22Rv1 (cell line): ENCODE results near the gene HOXD10.

Experiments used
- H3K27ac ChIP-seq: fragments of 450-650 bp; 2 replicates; pipeline ENCODE4 v1.5.1; 2017
- ZFX ChIP-seq: fragments of 450-650 bp; IDR thresholded peaks from 2 replicates; pipeline ENCODE4 v1.6.1; 2017; ENCODE audit warnings: antibody characterized with exemption, borderline replicate concordance
- TF ChIP-seq, protein P1 (sequence below): fragments of 450-650 bp; IDR thresholded peaks from 2 replicates; pipeline ENCODE4 v1.5.1; 2017; ENCODE audit warnings: mild to moderate bottlenecking

HOXD10 gene

DNA sequence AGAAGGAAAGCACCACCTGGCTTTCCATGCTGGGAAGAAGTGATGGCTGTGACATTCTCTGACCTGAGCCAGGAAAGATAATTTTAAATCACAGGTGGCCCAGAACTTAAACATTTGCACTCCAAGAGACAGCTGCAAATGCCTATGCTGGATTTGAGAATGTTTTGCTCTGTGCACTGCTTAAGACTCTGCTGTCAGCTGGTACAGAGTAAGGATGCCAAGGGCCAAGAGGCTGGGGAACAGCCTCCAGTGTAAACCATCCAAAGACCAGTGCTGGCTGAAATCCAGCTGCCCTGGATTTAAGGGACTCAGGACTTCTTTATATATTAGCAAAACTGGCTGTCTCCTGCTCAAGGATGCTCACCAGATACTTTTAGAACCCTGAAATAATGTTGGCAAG lies 16.8 kb downstream of the HOXD10 start:
- no peak overlapping the region for H3K27ac ChIP-seq

GRCh38 chr2:176134035-176134434 lies 17.5 kb downstream of the HOXD10 start:
- TF ChIP-seq ZFX: no peak
- TF ChIP-seq, protein P1, sequence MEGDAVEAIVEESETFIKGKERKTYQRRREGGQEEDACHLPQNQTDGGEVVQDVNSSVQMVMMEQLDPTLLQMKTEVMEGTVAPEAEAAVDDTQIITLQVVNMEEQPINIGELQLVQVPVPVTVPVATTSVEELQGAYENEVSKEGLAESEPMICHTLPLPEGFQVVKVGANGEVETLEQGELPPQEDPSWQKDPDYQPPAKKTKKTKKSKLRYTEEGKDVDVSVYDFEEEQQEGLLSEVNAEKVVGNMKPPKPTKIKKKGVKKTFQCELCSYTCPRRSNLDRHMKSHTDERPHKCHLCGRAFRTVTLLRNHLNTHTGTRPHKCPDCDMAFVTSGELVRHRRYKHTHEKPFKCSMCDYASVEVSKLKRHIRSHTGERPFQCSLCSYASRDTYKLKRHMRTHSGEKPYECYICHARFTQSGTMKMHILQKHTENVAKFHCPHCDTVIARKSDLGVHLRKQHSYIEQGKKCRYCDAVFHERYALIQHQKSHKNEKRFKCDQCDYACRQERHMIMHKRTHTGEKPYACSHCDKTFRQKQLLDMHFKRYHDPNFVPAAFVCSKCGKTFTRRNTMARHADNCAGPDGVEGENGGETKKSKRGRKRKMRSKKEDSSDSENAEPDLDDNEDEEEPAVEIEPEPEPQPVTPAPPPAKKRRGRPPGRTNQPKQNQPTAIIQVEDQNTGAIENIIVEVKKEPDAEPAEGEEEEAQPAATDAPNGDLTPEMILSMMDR: no peak
- no peak overlapping the region for H3K27ac ChIP-seq

More for the DNA sequence above, 16.8 kb downstream of the HOXD10 start:
- no peak for TF ChIP-seq ZFX
- TF ChIP-seq, protein P1: no peak

DNA sequence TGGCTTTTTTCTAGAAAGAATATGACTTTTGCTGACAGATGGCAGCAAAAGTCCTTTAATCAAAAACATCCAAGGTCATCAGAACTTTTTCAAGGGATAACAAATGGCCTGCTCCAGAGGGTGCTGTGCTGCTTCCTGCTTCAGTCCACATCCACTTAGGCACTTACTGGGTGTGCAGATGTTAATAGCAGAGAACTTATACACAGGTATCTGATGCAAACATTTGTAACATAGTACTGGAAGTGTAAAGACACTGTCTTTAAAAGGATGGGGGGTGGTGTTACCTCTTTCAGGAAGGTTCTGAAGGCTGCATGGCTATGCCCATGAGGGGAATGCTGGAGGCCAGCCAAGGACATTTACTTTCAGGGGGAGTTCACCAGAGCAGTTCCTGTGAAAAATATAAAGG lies 18.5 kb downstream of the HOXD10 start:
- TF ChIP-seq ZFX: no peak
- TF ChIP-seq, protein P1: no peak
- no peak overlapping the region for H3K27ac ChIP-seq

GRCh38 chr2:176136374-176137251 lies 20.0 kb downstream of the HOXD10 start:
- no peak for TF ChIP-seq ZFX
- TF ChIP-seq, protein P1: no peak
- H3K27ac ChIP-seq: no peak overlapping the region

GRCh38 chr2:176137252-176137580 lies 20.6 kb downstream of the HOXD10 start:
- H3K27ac ChIP-seq: no peak overlapping the region
- TF ChIP-seq, protein P1: no peak
- no peak for TF ChIP-seq ZFX

DNA sequence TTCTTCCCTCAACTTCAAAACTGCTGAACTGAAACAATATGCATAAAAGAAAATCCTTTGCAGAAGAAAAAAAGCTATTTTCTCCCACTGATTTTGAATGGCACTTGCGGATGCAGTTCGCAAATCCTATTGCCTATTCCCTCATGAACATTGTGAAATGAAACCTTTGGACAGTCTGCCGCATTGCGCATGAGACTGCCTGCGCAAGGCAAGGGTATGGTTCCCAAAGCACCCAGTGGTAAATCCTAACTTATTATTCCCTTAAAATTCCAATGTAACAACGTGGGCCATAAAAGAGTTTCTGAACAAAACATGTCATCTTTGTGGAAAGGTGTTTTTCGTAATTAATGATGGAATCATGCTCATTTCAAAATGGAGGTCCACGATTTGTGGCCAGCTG lies 21.3 kb downstream of the HOXD10 start:
- H3K27ac ChIP-seq: no peak overlapping the region
- TF ChIP-seq, protein P1: no peak
- no peak for TF ChIP-seq ZFX

DNA sequence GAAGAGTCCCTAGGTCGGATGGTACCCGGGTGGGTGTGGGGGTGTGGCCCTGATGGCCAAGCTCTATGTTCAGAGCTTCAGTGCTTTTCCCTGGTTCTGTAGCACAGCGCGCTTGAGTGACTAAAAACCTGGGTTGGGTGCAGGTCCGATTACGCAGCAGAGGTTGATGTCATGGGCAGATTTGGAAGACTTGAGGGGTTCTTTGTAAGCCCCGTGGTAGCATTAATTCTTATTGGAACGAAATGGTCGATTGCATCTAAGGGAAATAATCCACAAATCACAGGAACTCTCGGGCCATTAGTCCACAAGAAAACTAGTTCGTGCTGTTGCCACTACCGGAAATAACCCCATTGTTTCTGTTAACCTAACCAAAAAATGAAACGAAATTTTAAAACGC lies 21.9 kb downstream of the HOXD10 start:
- TF ChIP-seq, protein P1: no peak
- no peak for TF ChIP-seq ZFX
- no peak overlapping the region for H3K27ac ChIP-seq
